Suprapubic skin (tissue), 4 donors: Measurements from ENCODE around the gene GTF3C2.

Experiments
- EP300 ChIP-seq: sonication (generic); formaldehyde crosslinking; IDR thresholded peaks from one replicate; pipeline ENCODE4 v1.6.1; 2017; ENCODE audit warnings: antibody characterized with exemption
- POLR2A ChIP-seq, 2 donors: fragments of 450-650 bp; IDR thresholded peaks; one replicate each; pipeline ENCODE4 v1.6.1; 2017; ENCODE audit warnings: antibody characterized with exemption in 2 of 2, mild to moderate bottlenecking in 2 of 2, moderate library complexity in 2 of 2
- POLR2AphosphoS5 ChIP-seq, 3 donors: sonication (generic); formaldehyde crosslinking; IDR thresholded peaks; one replicate each; pipeline ENCODE4 v1.6.1; 2017; ENCODE audit warnings: antibody characterized with exemption in 3 of 3
- TF ChIP-seq, protein P1 (sequence below), 2 donors: fragments of 200-600 bp in 1 of 2; fragments of 450-650 bp in 1 of 2; sonication (generic) in 1 of 2; IDR thresholded peaks; one replicate each; pipeline ENCODE4 v1.5.1; 2016 to 2019; ENCODE audit warnings: antibody characterized with exemption in 2 of 2, mild to moderate bottlenecking in 1 of 2, moderate library complexity in 1 of 2

- TF ChIP-seq, protein P1, sequence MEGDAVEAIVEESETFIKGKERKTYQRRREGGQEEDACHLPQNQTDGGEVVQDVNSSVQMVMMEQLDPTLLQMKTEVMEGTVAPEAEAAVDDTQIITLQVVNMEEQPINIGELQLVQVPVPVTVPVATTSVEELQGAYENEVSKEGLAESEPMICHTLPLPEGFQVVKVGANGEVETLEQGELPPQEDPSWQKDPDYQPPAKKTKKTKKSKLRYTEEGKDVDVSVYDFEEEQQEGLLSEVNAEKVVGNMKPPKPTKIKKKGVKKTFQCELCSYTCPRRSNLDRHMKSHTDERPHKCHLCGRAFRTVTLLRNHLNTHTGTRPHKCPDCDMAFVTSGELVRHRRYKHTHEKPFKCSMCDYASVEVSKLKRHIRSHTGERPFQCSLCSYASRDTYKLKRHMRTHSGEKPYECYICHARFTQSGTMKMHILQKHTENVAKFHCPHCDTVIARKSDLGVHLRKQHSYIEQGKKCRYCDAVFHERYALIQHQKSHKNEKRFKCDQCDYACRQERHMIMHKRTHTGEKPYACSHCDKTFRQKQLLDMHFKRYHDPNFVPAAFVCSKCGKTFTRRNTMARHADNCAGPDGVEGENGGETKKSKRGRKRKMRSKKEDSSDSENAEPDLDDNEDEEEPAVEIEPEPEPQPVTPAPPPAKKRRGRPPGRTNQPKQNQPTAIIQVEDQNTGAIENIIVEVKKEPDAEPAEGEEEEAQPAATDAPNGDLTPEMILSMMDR (IDR thresholded peaks at IDR 0.05): no peak
- TF ChIP-seq POLR2AphosphoS5 (IDR thresholded peaks at IDR 0.05) (no peak), POLR2A (IDR thresholded peaks at IDR 0.05) (no peak), EP300 (no peak)
These were observed 4.6 kb downstream of the GTF3C2 start for GRCh38 chr2:27351802-27352598.
